HEK293T (cell line): Measurements from ENCODE around the gene DOLPP1.
A peak's percentile ranks its signal among the peaks of the same experiment; 100 is the strongest.

Source experiments
- CTCF ChIA-PET: fragments of 350-600 bp; formaldehyde crosslinking; extraction: SDS; loops from one replicate; lab custom pipeline; 2021; ENCODE audit warnings: antibody characterized with exemption, inconsistent platforms; lab: Yijun Ruan, JAX
- POLR2A ChIA-PET: fragments of 350-600 bp; formaldehyde crosslinking; extraction: SDS; loops from one replicate; lab custom pipeline; 2020; ENCODE audit warnings: antibody characterized with exemption, inconsistent platforms; lab: Yijun Ruan, JAX
- DNase-seq: peaks from one replicate; pipeline ENCODE4 v3.0.0; 2012; ENCODE audit warnings: mixed read lengths; ENCODE audit errors: extremely low spot score
- ARNT ChIP-seq: fragments of 450-650 bp; IDR thresholded peaks from 2 replicates; pipeline ENCODE4 v1.6.1; 2017; ENCODE audit warnings: mild to moderate bottlenecking
- BHLHE40 ChIP-seq: fragments of 450-650 bp; IDR thresholded peaks from 2 replicates; pipeline ENCODE4 v1.6.1; 2016; ENCODE audit warnings: mild to moderate bottlenecking, moderate library complexity, borderline replicate concordance
- CTBP1 ChIP-seq: fragments of 450-650 bp; IDR thresholded peaks from 2 replicates; pipeline ENCODE4 v1.6.1; 2016; ENCODE audit warnings: borderline replicate concordance
- ELF4 ChIP-seq: fragments of 450-650 bp; IDR thresholded peaks from 2 replicates; pipeline ENCODE4 v1.6.1; 2017; ENCODE audit warnings: antibody characterized with exemption
- FOXA1 ChIP-seq: fragments of 450-650 bp; IDR thresholded peaks from 2 replicates; pipeline ENCODE4 v1.6.1; 2016; ENCODE audit warnings: mild to moderate bottlenecking
- FOXK2 ChIP-seq: fragments of 450-650 bp; IDR thresholded peaks from 2 replicates; pipeline ENCODE4 v1.6.1; 2016; ENCODE audit warnings: mild to moderate bottlenecking
- FOXM1 ChIP-seq: fragments of 450-650 bp; IDR thresholded peaks from 2 replicates; pipeline ENCODE4 v1.6.1; 2017; ENCODE audit warnings: mild to moderate bottlenecking, borderline replicate concordance
- HDGF ChIP-seq: fragments of 450-650 bp; IDR thresholded peaks from 2 replicates; pipeline ENCODE4 v1.6.1; 2017; ENCODE audit warnings: antibody characterized with exemption, borderline replicate concordance
- L3MBTL2 ChIP-seq: fragments of 450-650 bp; conservative IDR thresholded peaks from 2 replicates; pipeline ENCODE4 v1.6.1; 2016; ENCODE audit warnings: mild to moderate bottlenecking
- LEF1 ChIP-seq: fragments of 450-650 bp; IDR thresholded peaks from 2 replicates; pipeline ENCODE4 v1.6.1; 2017; ENCODE audit warnings: mild to moderate bottlenecking, borderline replicate concordance
- NFRKB ChIP-seq: fragments of 450-650 bp; IDR thresholded peaks from 2 replicates; pipeline ENCODE4 v1.6.1; 2016; ENCODE audit warnings: mild to moderate bottlenecking, moderate library complexity
- PKNOX1 ChIP-seq: fragments of 450-650 bp; IDR thresholded peaks from 2 replicates; pipeline ENCODE4 v1.6.1; 2016
- SP1 ChIP-seq: fragments of 450-650 bp; IDR thresholded peaks from 2 replicates; pipeline ENCODE4 v1.6.1; 2017
- SUZ12 ChIP-seq: fragments of 450-650 bp; IDR thresholded peaks from 2 replicates; pipeline ENCODE4 v1.6.1; 2016; ENCODE audit warnings: mild to moderate bottlenecking
- TARDBP ChIP-seq: fragments of 450-650 bp; IDR thresholded peaks from 2 replicates; pipeline ENCODE4 v1.6.1; 2016
- ZNF384 ChIP-seq: fragments of 450-650 bp; IDR thresholded peaks from 2 replicates; pipeline ENCODE4 v1.6.1; 2016

Gene DOLPP1

GRCh38 chr9:129102791-129103594 is 22.1 kb downstream of the DOLPP1 start:
- peak; percentile 73 for DNase-seq
- CTCF ChIA-PET = interaction anchor here (0.8 kb wide), 1 partner anchor 10 kb away, joined by 3 read pairs; no protein-coding TSS in a partner anchor

GRCh38 chr9:129103595-129103965 is 22.7 kb downstream of the DOLPP1 start:
- TF ChIP-seq ELF4 (no peak), FOXA1 (no peak), TARDBP (no peak), PKNOX1 (no peak), ZNF384 (no peak), LEF1 (no peak), FOXK2 (no peak), CTBP1 (no peak), SUZ12 (no peak), ARNT (no peak), L3MBTL2 (no peak), SP1 (no peak), HDGF (no peak), BHLHE40 (no peak), FOXM1 (no peak), NFRKB (no peak)
- POLR2A ChIA-PET = no interaction called here
- CTCF ChIA-PET = interaction anchor here (0.8 kb wide), 1 partner anchor 10 kb away, joined by 3 read pairs; no protein-coding TSS in a partner anchor
- DNase-seq = no peak

More at GRCh38 chr9:129102791-129103594, 22.1 kb downstream of the DOLPP1 start:
- no peak for TF ChIP-seq FOXM1
- TF ChIP-seq ZNF384 = no peak
- TF ChIP-seq FOXK2 = no peak
- TF ChIP-seq NFRKB = no peak
- no peak for TF ChIP-seq SP1
- no peak for TF ChIP-seq HDGF
- no peak for TF ChIP-seq CTBP1
- no peak for TF ChIP-seq FOXA1
- POLR2A ChIA-PET = no interaction called here

GRCh38 chr9:129104051-129104450 is 23.1 kb downstream of the DOLPP1 start:
- CTCF ChIA-PET = interaction anchor here (0.8 kb wide), 1 partner anchor 9 kb away, joined by 3 read pairs; no protein-coding TSS in a partner anchor
- POLR2A ChIA-PET = no interaction called here
- no peak for TF ChIP-seq NFRKB
- TF ChIP-seq PKNOX1 = no peak
- no peak for TF ChIP-seq TARDBP
- TF ChIP-seq ARNT = no peak
- no peak for TF ChIP-seq BHLHE40
- no peak for TF ChIP-seq FOXK2
- TF ChIP-seq L3MBTL2 = no peak
- DNase-seq = no peak

GRCh38 chr9:129105857-129106694 is 25.2 kb downstream of the DOLPP1 start:
- ChIA-PET POLR2A (no interaction called here), CTCF (interaction anchor here (0.8 kb wide), 1 partner anchor 26 kb away, joined by 6 read pairs; no protein-coding TSS in a partner anchor)
- DNase-seq = no peak
- TF ChIP-seq TARDBP = no peak
- TF ChIP-seq SP1 = no peak
- TF ChIP-seq LEF1 = no peak
- no peak for TF ChIP-seq SUZ12
- no peak for TF ChIP-seq BHLHE40
- no peak for TF ChIP-seq FOXK2
- TF ChIP-seq ELF4 = no peak
- no peak for TF ChIP-seq NFRKB
- no peak for TF ChIP-seq PKNOX1
- TF ChIP-seq ZNF384 = no peak
- no peak for TF ChIP-seq L3MBTL2
- no peak for TF ChIP-seq CTBP1
- TF ChIP-seq FOXM1 = no peak

- POLR2A ChIA-PET = interaction anchor here (1.2 kb wide), 1 partner anchor 25 kb away, joined by 3 read pairs; no protein-coding TSS in a partner anchor
- no peak for DNase-seq
- no peak for TF ChIP-seq HDGF
- no peak for TF ChIP-seq CTBP1
- no peak for TF ChIP-seq LEF1
- no peak for TF ChIP-seq BHLHE40
- no peak for TF ChIP-seq SP1
- no peak for TF ChIP-seq NFRKB
- no peak for TF ChIP-seq L3MBTL2
- no peak for TF ChIP-seq ZNF384
- TF ChIP-seq ARNT = no peak
- TF ChIP-seq TARDBP = no peak
- TF ChIP-seq ELF4 = no peak
- no peak for TF ChIP-seq FOXK2
- TF ChIP-seq PKNOX1 = no peak
- TF ChIP-seq SUZ12 = no peak
- no peak for TF ChIP-seq FOXM1
- TF ChIP-seq FOXA1 = no peak
- CTCF ChIA-PET = no interaction called here
Observed at GRCh38 chr9:129107651-129108050, 26.7 kb downstream of the DOLPP1 start.
